Measurements from ENCODE around the gene RAD9A.

Gene RAD9A

GRCh38 chr11:67375320-67376055 is 16.3 kb upstream of the RAD9A start:
- no peak for DNase-seq

- no peak for DNase-seq
Measured at GRCh38 chr11:67376063-67376820, 15.5 kb upstream of the RAD9A start.

- DNase-seq = no peak
Measured at GRCh38 chr11:67376873-67377808, 14.6 kb upstream of the RAD9A start.

- no peak for DNase-seq
Measured at GRCh38 chr11:67378544-67378943, 13.2 kb upstream of the RAD9A start.

DNA sequence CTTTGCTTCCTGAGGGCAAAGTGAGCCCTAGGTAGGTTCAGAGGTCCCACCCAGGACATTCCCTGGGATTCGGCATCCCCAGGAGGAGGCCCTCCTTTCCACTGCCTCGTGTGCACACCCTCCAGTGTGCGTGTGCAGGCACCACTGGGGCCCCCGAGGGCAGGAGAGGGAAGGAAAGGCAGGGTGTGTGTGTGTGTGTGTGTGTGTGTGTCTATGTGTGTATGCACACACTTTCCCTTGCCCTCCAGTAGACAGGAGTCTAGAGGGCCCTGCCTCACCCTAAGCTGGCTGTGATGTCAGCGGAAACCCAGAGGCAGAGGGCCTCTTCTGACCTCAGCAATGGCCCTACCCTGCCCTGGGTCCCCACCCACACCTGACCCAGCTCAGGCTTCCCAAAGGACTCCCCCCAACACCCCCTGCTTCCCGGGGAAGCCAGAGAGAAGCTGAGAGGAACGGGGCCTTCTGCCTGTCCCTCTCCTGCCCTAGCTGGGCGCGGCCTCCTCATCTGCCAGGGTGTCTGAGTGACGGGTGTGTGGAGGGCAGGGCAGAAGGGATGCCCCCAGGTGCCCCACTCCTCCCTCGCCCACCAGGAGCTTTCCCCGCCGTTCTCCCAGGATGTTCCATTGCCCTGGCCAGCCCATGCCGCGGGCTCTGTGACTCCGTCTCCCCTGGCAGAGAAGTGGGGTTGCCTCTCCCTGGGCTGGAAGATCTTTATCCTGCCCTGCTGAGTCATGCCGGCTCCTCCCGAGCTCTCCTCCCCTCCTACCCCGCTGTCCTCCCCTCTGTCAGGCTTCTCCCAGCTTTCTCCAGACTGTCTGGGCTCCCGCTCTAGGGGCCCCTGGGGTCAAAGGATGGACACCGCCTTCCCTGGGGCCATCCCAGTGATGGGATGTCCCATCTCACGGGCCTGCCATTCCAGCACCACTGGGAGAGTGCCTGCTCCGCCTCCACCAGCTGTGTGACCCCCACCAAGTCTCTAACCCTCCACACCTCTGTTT is 12.4 kb upstream of the RAD9A start:
- no peak for DNase-seq

DNA sequence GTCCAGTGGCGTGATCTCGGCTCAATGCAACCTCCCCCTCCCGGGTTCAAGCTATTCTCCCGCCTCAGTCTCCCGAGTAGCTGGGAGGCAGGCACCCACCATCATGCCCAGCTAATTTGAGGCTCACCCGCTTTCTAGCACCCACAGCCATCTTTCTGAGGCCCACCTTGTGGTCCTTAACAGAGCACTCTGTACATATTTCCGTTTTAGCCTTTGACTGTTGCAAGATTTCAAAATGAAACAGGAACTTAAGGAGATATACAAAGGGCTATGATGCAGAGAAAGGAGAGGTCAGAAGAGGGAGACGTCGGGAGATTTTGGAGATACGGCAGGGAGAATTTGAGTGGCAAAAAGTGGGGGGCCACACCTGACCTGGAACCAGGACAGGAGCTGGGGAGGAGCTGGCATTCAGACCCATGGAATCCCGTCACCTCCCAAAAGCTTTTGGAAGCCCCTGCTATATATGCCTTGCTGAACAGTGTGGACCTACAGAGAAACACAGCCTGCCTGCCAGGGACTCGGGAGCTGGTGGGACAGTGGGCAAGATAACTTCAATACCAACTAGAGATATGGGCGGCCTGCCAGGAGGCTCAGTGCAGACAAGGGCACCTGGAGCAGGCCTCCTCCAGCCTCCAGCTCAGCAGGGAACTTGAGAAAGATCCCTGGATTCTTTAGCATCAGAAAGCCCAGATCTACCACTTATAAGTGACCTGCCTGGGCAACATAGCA is 10.4 kb upstream of the RAD9A start:
- DNase-seq = peak; percentile 54 to 79

DNA sequence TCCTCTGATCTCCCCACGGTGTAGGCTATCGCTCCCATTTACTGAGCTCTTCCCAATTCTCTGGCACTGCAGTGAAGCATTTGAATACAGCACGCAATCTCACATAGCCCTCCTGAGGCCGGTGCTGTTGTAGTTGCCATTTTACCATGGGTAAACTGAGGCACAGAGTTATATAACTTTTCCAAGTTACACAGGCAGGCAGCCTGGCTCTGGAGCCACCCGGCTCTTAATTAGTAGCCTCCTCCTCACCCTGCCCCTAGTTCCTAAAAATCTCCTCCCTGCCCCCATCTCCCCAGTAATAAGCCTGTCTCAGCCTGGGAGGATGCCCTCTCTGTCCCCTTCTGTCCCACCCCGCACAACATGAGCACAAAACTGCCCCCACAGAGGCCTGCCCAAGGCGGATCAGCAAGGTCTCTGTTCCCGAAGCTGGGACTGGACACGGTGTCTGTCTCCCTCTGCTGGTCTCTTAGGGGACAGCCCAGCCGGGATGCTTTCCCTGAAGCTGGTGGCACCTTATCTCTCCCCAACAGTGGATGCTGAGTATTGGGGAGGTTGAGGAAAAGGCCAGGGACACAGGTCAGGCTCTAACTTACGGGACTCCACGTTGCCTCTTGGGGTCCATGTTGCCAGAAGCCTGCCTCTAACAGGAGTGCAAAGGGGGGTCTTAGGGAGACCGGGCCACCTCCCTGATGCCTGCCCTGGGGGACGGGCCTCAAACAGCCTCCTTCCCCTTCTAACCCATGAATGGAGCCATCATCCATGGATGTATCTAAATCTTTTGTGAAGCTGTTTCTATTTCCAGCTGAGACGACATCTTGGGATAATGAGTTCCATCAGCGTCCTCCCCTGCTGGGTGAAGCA is 9.3 kb upstream of the RAD9A start:
- peak; percentile 86 to 88 for DNase-seq

DNA sequence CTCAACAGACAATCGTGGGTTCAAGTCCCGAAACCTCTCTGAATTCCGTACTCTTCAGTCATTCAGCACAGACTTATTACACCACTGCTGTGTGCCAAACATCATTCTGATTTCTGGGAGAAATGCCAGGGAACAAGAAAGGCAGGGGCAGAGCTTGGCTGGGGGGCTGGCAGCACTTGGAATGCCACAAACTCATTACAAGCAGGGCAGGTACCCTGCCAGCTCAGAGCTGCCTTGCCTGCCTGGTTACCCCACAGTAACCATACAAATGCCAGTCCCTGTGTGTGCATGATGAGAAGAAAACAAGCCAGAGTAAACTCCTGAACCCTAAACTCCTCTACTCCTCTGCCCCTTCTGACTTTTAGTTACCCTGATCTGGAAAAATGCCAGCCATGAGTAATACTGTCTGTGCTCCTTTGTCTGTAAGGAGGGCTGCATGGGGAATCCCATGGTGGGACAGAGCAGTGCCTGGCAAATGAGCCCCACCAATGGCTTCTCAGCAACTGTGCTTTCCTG is 6.9 kb upstream of the RAD9A start:
- DNase-seq = no peak

GRCh38 chr11:67387069-67387468 is 4.7 kb upstream of the RAD9A start:
- DNase-seq = peak; percentile 58 to 77

- no peak for DNase-seq
Measured at GRCh38 chr11:67387518-67387917, 4.3 kb upstream of the RAD9A start.

GRCh38 chr11:67389477-67389876 is 2.3 kb upstream of the RAD9A start:
- no peak for DNase-seq

- no peak for DNase-seq
Measured at GRCh38 chr11:67390947-67391303, 861 bp upstream of the RAD9A start.

GRCh38 chr11:67392183-67392715 is 463 bp downstream of the RAD9A start:
- no peak for DNase-seq

GRCh38 chr11:67393437-67393836 is 1.7 kb downstream of the RAD9A start:
- DNase-seq = no peak

DNA sequence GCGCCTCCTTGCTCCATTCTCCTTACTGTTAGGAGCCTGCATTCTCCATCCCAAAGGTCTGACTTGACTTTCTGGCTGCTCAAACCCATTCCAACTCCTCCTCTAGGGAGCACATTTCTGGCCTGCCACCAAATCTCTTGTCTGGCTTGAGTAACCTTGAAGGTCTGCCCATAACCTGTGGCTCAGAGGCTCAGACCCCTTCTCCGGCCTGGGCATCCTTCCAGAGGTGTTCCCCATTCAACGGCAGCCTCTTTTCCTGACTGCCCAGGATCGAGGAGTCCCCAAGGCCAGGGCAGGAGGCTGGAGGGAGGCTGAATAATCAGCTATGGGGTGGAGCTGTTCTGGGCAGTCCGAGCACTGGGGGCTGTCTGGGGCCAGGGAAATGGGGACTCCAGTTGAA is 2.2 kb downstream of the RAD9A start:
- no peak for DNase-seq

DNA sequence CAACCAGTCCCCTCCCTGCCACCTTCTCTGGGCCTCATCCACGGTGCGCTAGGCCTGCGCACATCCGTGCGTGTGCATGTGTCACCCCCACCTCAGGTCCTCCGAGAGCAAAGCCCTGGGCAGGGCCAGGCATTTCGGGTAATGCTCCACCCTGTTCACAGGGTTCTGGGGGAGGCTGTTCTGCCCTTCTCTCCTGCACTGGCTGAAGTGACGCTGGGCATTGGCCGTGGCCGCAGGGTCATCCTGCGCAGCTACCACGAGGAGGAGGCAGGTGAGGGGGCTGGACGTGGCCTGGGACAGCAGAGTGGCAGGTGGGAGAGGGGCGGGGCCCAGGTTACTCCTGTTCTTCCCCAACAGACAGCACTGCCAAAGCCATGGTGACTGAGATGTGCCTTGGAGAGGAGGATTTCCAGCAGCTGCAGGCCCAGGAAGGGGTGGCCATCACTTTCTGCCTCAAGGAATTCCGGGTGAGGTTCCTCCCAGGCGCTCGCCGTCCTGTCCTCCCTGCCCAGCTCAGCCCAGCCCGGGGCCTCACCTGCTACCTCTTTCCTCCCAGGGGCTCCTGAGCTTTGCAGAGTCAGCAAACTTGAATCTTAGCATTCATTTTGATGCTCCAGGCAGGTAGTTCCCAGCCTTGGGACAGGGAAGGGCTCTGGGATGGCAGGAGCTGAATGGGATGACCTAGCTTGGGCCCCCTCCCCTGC is 3.9 kb downstream of the RAD9A start:
- no peak for DNase-seq

GRCh38 chr11:67396259-67396581 is 4.4 kb downstream of the RAD9A start:
- DNase-seq = no peak

DNA sequence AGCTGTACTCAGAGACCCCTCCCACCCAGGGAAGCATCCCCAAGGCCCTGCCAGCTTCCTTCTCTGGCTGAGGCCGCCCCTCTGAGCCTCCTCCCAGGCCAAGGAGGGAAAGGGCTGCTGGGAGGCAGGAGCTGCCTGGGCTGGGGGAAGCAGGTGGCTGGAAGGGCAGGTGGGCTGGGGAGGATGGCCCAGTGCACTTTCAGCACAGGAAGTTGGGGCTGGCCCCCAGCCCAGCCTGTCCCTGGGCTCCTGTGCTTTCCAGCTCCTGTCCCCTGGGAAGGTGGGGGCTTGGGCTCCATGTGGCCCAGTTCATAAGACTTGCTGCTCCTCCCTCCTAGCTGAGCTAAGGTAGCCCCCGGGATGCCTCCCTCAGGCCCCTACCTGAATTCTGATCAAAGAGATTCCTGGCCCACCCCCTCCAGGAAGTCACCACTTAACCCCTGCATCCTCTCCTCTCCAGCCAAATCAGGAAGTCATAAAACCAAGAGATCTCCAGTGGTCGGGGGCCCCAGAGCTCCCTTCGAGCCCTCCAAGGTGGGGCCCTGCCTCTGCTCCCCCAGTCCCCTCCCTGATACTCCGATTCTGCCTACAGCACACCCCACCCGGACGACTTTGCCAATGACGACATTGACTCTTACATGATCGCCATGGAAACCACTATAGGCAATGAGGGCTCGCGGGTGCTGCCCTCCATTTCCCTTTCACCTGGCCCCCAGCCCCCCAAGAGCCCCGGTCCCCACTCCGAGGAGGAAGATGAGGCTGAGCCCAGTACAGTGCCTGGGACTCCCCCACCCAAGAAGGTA is 5.0 kb downstream of the RAD9A start:
- DNase-seq = no peak
